NCI-H128 (cell line): Measurements from ENCODE around the gene CCDC187.
"Not testable (repeated sequence)": the region's sequence is repeated elsewhere in the genome, so short reads cannot be mapped to it uniquely, and the experiment has no call there.

Experiments
- DNase-seq: peaks from one replicate; lab custom pipeline; 2025; ENCODE audit not compliant: unreplicated experiment; lab: John Stamatoyannopoulos, UW

The CCDC187 gene

DNA sequence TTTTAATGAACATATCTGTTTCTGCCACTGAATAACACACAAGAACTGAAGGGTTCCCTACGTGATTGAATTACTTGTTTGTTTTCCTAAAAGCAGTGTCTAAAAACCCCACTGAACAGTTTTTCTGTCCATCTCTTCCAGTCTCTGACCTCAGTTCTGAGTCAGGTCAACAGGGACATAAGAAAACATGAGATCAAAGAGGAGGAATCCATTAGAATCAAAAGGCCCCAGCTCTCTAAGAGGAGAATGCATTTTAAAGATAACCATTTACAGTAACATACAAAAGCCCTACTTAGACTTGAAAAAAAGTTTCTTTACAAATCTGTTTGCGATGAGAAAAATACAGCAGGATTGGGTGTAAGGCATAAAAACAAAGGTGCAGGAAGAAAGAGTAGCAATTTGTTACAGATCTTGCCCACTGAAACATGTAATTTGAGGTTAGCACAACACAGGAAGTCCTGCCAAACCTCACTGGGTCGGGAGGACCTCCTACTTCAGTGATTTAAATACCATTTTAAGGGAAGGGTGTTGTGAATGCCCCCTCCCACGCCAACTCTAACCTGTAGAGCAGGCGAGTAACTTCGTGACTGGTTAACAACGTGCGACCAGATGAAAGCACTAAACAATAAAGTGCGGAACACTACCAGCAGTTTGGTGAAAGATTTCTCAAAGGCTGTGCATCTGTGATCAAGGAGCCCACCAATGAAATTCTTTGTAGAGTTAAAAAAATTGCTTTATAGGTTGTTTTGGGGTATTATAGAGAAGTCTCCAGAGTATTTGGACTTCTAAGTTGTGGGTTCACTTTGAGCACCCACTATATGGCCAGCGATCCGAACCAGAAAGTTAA, 59.5 kb downstream of the CCDC187 start:
- DNase-seq, result no peak

DNA sequence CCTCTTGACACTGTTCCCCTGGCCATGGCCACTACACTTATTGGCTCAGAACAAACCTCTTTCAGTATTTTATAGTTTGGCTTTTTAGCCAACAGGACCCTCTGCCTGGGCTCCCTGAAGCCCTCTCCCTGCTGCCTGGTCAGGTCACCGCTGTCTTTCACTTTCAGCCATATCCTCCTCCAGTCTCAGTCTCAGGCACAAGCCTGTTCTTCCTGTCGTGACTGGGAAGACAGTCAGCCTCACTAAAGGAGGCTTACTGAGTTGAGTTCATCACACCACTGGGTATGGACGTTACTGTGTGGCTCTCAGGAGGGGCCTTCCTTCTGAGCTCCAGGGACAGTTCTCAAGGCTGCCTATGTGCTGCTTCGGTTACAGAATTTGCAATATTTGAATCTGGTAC, 60.3 kb downstream of the CCDC187 start:
- DNase-seq, result no peak

DNA sequence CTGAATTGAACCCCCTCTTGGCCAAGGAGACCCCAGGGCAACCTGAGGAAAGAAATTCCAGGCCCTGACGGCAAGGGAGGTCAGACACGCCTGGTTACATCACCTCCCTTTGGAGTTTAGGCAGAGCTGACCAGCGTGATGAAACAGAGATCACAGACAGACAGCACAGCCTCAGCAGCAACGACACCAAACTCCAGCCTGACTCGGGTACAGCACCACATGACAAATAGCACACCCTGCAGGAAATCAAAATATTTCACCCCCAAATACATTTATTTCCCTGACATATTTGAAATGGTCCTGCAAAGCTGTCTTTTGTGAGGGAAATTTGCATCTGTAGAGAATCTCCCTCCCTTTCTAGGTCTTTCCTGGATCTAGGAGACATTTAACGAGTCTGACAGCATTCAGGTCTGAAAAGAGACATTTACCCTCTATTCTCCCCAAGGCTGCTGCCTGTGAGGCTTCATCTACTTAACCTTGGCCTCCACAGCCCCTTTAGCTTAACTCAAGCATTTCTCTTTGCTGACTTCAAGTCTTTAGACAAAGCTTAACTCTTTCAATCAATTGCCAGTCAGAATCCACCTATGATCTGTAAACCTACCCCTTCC, 60.9 kb downstream of the CCDC187 start:
- no peak for DNase-seq

DNA sequence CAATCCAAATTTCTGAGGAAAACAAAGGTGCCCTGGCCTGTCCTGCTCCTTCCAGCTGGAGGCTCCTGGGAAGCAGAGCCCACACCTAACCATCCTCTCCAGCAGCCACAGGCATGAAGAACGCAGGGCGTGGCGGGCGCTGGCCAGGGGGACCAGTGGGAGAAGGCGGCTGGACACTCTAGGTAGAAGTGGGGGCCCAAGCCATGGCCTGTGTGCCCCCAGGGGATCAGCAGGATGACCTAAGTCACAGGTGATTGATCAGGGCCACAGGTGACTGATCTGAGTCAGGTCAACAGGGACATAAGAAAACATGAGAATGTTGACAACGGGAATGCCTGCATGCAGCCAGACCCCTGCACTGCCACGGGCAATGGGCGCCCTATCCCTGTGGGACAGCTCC, 61.6 kb downstream of the CCDC187 start:
- no peak for DNase-seq

DNA sequence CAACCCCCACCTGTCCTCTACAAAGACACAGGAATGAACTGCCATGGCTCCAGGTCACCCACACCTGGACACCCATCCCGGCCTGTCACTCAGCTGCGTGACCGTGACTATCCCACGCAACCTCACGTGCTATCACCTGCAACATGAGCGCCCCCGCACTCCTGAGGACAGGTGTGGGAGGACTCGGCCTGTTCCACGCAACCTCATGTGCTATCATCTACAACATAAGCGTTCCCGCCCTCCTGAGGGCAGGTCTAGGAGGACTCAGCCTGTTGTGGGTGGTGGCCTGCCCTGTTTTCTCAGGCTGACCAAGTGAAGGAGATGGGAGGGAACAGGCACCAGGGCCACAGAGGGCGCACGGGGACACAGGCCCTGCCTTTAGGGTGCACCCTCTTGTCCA, 62.4 kb downstream of the CCDC187 start:
- no peak for DNase-seq

DNA sequence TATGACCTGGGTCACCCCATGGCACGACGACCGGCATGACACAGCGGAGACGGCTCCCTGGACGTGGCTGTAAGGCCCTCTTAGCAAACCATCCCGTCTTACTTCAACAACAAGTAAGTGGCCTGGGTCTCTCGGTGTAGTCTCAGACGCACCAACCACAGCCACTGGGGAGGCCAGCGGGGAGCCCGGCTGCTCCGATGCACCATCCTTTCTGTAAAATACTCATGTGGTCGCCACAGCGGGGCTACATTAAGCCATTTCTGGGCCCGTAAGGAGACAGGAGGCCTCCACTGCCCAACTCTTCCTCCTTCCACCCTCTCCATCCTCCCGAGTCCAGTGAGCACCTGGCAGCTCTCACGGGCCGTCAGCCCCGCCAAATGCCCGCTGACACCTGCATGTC, 63.0 kb downstream of the CCDC187 start:
- no peak for DNase-seq

DNA sequence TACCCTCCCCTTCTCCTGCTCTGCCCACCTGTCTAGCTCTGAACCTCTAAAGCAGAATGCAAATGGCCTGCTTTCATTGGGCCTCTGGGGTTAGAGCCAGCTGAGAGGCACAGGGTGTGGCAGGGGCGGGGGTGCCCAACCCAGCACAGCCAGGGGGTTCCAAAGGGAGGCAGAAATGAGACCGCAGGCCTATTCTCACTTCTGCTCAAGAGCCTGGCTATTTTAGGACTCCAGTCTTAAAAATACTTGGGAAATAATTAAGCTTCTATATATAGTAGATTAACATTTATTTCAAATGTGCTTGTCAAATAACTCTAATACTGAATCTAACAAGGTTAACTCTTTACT, 63.9 kb downstream of the CCDC187 start:
- peak; percentile 56 for DNase-seq

DNA sequence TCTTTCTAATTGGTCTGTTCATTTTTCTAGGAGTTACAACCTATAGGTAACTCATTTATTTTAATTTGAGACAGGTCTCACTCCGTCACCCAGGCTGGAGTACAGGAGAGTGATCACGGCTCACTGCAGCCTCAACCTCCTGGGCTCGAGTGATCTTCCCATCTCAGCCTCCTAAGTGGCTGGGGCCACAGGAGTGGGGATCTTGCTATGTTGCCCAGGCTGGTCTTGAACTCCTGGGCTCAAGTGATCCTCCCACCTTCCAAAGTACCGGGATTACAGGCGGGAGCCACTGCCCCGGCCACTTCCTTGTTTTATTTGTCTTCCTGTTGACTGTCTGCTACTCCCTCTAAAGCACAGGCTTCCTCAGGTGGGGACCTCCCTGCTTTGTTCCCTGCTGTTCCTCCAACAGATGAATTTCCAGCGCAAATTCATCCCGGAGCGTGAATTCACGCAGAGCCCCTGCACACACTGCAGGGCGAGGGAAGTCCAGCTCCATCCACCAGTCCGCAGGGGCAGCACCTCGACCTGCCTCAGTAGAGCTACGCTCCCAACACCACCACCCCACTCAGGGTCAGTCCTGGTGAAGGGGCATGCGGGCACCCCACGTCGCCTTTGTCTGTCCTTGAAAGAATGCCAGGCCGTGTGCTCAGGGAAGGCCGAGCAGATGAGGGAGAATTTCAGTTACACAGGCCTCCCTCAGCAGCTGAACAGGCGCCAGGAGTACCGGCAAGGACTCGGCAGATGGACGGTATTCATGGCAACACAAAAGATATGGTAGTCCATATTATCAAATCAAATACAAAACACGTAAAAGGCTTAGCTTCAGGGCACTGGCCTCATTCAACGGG, 64.5 kb downstream of the CCDC187 start:
- peak; percentile 56 for DNase-seq

DNA sequence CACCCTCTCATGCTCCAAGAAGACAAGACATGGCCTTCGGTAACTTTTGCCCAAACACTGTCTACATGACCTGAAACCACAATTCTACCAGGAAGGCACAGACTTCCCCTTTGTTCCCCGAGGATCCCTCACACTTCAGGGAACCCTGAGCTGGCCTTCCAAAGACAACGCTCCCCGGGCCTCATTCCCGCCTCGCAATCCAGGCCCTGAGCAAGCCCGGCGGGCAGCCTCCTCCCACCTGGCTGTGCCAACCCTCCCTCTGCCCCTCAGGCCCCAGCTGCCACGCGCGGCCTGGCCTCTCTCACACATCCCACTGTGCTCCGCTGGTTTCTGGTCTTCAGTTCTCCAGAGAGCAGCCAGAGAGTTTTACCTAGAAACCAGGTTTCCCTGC, 65.6 kb downstream of the CCDC187 start:
- no peak for DNase-seq

DNA sequence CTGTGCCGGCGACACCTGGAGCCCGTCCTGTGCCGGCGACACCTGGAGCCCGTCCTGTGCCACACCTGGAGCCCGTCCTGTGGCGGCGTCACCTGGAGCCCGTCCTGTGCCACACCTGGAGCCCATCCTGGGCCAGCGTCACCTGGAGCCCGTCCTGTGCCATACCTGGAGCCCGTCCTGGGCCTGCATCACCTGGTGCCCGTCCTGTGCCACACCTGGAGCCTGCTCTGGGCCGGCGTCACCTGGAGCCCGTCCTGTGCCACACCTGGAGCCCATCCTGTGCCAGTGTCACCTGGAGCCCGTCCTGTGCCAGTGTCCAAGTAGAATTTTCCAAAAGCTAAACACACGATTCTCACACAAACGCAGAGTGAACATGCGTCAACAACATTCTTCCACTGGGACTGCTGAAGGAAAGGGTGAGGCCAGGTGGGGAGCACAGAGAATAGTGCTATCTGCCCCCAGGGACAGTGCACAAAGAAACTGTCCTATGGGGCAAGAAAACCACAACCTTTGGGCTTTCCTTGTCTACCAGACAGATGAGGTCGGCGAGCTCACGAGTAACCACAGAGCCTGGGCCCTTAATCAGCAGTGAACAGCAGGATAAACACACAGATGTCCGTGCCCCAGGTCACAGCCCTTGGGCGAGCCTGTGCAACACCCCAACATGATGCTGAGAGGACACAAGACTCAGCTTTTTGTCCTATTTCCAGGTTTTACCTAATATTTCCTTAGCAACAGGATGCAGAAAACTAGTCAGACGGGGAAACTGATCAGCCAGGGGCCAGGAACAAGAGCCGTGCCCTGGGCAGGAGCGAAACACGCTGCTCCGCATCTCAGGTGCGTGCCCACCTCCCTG, 66.2 kb downstream of the CCDC187 start:
- DNase-seq, result no peak

DNA sequence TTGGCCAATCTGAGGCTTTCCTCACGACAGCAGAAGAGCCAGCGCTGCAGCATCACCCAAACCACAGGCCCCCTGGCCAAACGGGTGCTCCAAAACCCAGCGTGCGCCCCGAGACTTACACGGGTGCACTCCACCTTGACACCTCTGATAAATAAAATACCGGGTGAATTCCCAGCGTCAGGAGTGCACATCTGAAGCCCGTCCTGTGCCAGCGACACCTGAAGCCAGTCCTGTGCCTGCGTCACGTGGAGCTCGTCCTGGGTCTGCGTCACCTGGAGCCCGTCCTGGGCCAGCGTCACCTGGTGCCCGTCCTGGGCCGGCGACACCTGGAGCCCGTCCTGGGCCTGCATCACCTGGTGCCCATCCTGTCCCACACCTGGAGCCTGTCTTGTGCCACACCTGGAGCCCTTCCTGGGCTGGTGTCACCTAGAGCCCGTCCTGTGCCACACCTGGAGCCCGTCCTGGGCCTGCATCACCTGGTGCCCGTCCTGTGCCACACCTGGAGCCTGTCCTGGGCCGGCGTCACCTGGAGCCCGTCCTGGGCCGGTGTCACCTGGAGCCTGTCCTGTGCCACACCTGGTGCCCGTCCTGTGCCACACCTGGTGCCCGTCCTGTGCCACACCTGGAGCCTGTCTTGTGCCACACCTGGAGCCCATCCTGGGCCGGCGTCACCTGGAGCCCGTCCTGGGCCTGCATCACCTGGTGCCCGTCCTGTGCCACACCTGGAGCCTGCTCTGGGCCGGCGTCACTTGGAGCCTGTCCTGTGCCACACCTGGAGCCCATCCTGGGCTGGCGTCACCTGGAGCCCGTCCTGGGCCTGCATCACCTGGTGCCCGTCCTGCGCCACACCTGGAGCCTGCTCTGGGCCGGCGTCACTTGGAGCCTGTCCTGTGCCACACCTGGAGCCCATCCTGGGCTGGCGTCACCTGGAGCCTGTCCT, 67.2 kb downstream of the CCDC187 start:
- not testable (repeated sequence) for DNase-seq

DNA sequence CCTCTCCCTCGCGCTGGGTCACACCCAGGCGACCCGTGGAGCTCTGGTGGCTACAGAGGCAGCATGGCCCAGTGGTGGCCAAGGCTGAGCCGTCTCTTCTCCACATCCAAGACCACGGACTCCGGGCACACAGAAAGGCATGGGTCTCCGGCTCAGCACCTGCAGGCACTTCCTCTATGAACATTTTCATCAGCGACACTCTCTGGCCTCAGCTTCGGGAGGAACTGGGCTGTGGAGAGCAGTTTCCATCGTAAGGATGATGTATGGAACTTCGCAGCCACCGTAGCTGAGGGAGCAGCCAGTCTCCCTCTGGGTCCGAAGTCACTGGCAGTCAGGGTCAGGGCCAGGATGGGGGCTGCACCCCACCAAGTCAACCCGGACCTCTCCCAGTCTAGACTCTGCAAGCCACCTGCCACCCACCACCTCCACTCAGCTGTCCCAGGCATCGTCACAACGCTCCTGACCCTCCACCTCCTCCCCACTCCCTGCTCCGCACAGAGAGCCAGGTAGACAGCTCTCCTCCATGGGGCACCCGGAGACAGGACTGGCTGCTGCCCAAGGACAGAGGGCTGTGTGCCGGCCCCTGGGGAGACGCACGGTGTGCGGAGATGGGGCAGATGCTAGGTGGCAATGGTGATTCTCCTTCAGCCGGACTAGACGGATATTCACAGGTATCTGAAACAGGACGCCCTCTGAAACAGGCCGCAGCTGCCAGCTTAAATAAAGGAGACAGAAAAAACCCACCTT, 68.0 kb downstream of the CCDC187 start:
- no peak for DNase-seq

DNA sequence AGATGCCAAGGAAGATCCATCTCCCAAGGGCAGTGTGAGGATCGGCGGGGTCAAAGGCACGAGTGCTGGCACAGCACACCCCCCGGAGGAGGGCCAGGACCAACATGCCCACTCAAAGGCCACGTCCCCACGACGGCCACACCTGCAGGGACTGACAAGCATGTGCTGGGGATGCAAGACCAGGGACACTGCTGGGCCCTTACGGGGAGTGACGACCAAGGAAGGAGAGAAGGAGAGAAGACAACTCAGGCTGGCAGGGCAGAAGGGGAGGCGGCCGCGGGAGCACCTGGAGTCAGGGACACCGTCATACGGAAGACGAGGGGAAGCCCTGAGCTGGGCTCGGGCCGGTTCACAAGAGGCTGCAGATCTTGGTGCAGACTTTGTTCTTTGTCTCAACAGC, 68.7 kb downstream of the CCDC187 start:
- DNase-seq, result no peak

DNA sequence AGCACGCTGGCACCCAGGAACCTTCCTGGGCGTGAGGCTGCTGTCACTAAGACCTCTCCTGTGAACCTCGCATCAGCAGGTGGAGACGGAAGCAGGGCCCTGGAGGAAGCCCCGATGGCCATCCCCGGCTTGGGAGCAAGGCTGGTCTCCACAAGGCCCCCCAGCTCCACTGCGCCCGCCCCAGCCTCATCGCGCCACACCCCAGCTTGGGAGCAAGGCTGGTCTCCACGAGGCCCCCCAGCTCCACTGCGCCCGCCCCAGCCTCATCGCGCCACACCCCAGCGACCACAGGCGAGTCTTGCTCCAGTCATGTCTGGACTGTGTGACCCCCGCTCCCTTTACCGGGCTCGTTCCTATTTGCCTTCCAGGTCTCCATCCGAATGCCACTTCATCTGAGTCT, 69.3 kb downstream of the CCDC187 start:
- no peak for DNase-seq

DNA sequence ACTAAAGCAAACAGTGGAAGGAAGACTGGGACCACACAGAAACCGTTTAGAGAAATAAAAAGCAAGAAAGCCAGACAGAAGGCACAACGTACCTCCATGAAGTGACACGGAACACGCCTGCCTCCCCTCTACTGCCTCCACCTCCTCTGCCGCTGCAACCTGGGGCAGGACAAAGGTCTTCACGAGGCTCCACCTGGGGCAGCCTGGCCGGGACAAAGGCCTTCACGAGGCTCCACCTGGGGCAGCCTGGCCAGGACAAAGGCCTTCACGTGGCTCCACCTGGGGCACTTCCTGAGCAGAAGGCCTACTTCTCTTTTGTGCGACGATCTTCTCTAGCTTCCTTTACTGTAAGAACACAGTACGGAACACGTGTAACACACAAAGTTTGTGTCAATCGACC, 70.0 kb downstream of the CCDC187 start:
- DNase-seq, result no peak

DNA sequence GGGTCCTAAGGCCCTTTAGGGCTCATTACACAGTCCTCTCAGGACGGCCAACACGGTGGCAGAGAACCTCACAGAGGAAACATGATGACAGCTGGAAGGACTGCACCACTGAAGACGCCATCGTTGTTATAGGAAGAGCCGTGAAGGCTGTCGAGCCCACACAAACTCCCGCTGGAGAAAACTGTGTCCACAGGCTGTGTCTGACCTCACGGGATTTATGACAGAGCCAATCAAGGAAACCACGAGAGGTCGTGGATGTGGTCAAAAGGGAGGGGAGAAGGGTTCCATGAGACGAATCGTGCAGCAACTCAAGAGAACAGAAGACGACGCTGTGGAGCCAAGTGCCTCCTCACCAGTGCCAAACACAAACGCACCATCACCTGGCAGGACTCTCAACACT, 70.5 kb downstream of the CCDC187 start:
- DNase-seq, result no peak

DNA sequence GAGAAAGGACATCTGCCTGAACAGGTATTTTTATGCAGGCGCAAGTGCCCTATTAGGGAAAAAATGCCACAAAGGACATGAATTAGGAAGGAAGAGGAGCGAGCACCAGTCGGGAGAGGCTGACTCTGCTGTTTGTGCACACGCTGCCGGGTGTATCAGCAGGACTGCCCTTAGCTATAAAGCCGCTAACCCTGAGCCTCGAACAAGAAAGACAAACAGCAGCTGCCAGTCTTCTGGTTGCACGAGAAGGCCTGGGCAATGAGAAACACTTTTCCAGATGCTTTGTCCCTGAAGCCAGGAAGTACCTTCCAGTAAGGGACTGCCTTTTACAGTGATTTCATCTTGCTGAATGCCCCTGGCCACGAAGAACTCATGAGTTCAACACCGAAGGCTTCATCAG, 70.9 kb downstream of the CCDC187 start:
- DNase-seq, result no peak

DNA sequence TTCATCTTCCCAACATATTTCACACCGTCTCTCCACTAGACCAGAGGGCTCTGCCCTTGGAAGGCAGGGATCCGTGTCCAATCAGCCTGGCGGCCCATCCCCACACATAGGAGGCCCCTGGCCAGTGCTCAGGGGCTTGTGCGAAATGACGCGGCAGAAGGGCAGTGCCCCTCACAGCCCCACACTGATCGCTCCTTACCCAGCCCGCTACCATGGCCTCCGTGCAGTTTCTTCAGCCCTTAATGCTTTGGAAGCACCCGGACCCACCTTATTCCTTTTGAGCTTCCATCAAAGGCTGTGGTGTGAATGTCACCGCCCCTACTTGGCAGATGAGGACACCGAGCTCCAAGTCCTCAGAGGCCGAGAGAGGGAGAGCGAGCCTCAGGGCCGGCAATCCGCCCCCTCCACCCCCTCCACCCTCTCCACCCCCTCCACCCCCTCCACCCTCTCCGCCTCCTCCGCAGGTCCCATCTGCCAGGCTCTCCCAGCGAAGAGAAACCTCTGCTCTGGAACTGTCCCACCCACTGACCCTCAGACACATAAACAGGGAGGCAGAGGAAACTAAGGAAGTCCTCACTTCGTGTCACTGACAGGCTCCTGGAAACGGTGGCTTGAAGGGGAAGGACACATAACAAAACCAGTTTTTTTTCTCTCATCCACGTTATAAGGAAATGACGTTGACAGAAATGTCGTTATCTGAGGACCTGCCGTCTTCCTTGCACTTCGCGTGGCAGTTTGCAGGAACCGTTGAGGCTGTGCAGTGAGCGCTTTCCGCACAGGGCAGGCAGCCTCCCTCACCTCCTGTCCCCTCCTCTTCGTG, 72.2 kb downstream of the CCDC187 start:
- no peak for DNase-seq
